Neutrophil (primary cell): ENCODE results near the gene USP26.

Source experiments
- H3K27ac ChIP-seq: fragments of 200-600 bp; sonication (generic); 2 replicates; pipeline ENCODE4 v1.5.1; 2016; ENCODE audit warnings: mild to moderate bottlenecking, moderate library complexity
- H3K27me3 ChIP-seq: fragments of 200-600 bp; sonication (generic); 2 replicates; pipeline ENCODE4 v1.6.0; 2016; ENCODE audit warnings: mild to moderate bottlenecking
- H3K36me3 ChIP-seq: fragments of 200-600 bp; sonication (generic); 2 replicates; pipeline ENCODE4 v1.5.1; 2017
- H3K4me1 ChIP-seq, 2 experiments: fragments of 200-600 bp in 1 of 2; sonication (generic) in 1 of 2; 1 replicate in 1 of 2; 2 replicates in 1 of 2; pipeline versions ENCODE4 v1.5.1 to v1.6.1; 2013 to 2016; ENCODE audit warnings: low read depth in 1 of 2, low read length in 1 of 2, mild to moderate bottlenecking in 1 of 2, moderate library complexity in 1 of 2; ENCODE audit not compliant: control insufficient read depth in 1 of 2, insufficient read depth in 1 of 2
- H3K4me3 ChIP-seq, 2 experiments: fragments of 200-600 bp in 1 of 2; sonication (generic) in 1 of 2; 1 replicate in 1 of 2; 2 replicates in 1 of 2; pipeline ENCODE4 v1.5.1; 2013 to 2016; ENCODE audit warnings: low read depth in 1 of 2, low read length in 1 of 2, mild to moderate bottlenecking in 1 of 2, moderate library complexity in 1 of 2
- H3K9me3 ChIP-seq: fragments of 200-600 bp; sonication (generic); 2 replicates; pipeline ENCODE4 v1.5.1; 2016
- TF ChIP-seq, protein P1 (sequence below): fragments of 200-600 bp; sonication (generic); IDR thresholded peaks from 2 replicates; pipeline ENCODE4 v1.5.1; 2016; ENCODE audit warnings: antibody characterized with exemption

USP26 gene, protein sequence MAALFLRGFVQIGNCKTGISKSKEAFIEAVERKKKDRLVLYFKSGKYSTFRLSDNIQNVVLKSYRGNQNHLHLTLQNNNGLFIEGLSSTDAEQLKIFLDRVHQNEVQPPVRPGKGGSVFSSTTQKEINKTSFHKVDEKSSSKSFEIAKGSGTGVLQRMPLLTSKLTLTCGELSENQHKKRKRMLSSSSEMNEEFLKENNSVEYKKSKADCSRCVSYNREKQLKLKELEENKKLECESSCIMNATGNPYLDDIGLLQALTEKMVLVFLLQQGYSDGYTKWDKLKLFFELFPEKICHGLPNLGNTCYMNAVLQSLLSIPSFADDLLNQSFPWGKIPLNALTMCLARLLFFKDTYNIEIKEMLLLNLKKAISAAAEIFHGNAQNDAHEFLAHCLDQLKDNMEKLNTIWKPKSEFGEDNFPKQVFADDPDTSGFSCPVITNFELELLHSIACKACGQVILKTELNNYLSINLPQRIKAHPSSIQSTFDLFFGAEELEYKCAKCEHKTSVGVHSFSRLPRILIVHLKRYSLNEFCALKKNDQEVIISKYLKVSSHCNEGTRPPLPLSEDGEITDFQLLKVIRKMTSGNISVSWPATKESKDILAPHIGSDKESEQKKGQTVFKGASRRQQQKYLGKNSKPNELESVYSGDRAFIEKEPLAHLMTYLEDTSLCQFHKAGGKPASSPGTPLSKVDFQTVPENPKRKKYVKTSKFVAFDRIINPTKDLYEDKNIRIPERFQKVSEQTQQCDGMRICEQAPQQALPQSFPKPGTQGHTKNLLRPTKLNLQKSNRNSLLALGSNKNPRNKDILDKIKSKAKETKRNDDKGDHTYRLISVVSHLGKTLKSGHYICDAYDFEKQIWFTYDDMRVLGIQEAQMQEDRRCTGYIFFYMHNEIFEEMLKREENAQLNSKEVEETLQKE

DNA sequence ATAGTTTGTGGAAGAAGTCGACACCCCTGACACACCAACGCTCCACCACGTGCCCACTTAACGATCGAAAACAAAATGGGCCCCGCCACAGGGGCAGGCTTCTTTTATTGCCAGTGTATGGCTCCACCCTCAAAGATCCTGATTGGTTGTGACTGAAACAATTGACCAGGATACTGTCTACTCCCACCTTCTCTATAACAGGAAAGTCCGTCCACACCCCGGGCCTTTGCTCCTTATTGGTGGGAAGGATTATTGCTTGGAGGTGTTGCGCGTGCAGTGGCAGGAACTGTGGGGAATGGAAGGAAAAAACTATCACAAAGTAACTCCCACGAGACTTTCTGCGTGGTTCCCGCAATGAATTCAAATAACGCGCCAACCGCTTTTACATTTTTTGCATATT lies at the start of gene USP26:
USP26 (minus strand) TSS at position 79 of the 400 bp plus-strand sequence. CDS start 68,889 bp downstream, outside the sequence.
- Histone ChIP-seq H3K4me3 (no peak within 1 kb of the TSS), H3K9me3 (no peaks in the 10 kb centered on the region), H3K4me1 (no peaks in the 10 kb centered on the region), H3K36me3 (no peaks in the 10 kb centered on the region), H3K27ac (no peak within 1 kb of the TSS), H3K27me3 (no peaks in the 10 kb centered on the region)
- TF ChIP-seq, protein P1, sequence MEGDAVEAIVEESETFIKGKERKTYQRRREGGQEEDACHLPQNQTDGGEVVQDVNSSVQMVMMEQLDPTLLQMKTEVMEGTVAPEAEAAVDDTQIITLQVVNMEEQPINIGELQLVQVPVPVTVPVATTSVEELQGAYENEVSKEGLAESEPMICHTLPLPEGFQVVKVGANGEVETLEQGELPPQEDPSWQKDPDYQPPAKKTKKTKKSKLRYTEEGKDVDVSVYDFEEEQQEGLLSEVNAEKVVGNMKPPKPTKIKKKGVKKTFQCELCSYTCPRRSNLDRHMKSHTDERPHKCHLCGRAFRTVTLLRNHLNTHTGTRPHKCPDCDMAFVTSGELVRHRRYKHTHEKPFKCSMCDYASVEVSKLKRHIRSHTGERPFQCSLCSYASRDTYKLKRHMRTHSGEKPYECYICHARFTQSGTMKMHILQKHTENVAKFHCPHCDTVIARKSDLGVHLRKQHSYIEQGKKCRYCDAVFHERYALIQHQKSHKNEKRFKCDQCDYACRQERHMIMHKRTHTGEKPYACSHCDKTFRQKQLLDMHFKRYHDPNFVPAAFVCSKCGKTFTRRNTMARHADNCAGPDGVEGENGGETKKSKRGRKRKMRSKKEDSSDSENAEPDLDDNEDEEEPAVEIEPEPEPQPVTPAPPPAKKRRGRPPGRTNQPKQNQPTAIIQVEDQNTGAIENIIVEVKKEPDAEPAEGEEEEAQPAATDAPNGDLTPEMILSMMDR = no peak

DNA sequence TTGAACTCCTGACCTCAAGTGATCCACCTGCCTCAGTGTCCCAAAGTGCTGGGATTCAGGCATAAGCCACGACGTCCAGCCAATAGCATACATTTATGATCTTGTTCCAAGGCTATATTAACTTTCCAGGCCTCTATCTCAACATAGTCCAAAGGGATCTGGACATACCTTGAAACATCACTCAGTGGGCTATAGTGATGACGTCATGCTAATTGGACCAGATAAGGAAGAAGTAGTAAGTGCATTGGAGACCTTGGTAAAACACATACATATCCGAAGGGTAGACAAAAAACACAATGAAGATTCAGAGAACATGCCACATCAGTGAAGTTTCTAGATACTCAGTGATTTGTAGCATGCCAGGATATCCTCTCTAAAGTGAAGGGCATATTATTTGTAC lies 37.4 kb upstream of the USP26 start:
- H3K27me3 ChIP-seq = no peaks in the 10 kb centered on the region
- H3K4me1 ChIP-seq = no peaks in the 10 kb centered on the region
- H3K4me3 ChIP-seq = no peak overlapping the region
- H3K36me3 ChIP-seq = no peaks in the 10 kb centered on the region
- H3K9me3 ChIP-seq = no peaks in the 10 kb centered on the region
- no peak overlapping the region for H3K27ac ChIP-seq
- TF ChIP-seq, protein P1 = no peak

DNA sequence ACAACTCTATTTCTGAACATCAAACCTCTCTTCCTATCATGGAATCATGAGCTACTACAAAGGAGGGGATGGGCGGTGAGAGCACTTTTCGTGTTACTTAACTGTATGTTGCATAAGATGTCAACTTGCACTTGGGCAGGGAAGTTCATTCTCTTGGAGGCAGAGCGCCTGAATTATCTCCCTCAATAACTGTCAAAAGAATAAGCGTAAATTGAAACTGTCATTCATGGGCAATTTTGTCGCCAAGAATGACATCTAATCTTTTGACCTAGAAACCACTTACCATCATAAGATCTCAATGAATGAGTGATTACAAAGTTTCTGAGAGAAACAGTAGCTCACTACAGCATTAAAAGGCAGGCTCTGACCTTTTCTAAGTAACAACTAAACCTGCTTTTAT lies 23.5 kb upstream of the USP26 start:
- Histone ChIP-seq H3K4me3 (no peak overlapping the region), H3K27me3 (no peaks in the 10 kb centered on the region), H3K4me1 (no peaks in the 10 kb centered on the region), H3K27ac (no peak overlapping the region), H3K36me3 (no peaks in the 10 kb centered on the region), H3K9me3 (no peaks in the 10 kb centered on the region)
- TF ChIP-seq, protein P1 = no peak

DNA sequence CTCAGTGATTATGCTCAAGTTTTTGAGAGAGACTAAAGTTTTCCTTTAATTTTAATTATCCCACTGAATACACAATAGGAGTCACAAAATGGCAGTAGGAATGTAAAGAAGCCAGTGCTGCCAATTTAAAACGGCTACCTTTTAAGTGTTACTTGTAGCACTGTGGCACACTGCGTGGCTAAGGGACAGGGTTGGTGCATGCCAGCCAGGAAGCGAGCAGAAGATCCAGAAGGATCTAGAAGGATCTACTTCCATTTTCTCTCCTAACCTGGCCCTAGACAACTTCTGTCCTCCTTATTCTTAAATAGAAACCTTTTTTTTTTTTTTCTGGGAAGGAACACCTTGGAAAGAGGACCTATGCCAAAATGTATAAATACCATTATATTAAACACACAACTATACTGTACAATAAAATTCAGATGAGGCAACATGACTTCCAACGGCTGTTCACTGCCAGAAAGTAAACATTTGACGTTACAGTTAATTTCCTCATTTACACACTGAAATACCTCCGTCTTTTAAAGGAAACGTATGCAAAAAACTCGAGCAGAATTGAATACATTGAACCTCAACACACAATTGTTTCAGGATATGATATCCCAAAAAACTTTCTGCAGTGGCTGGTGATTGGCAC lies 2.7 kb downstream of the USP26 start:
- no peaks in the 10 kb centered on the region for H3K36me3 ChIP-seq
- TF ChIP-seq, protein P1 = no peak
- no peaks in the 10 kb centered on the region for H3K4me1 ChIP-seq
- H3K27ac ChIP-seq = no peak overlapping the region
- no peaks in the 10 kb centered on the region for H3K9me3 ChIP-seq
- H3K27me3 ChIP-seq = no peaks in the 10 kb centered on the region
- H3K4me3 ChIP-seq = no peak overlapping the region

DNA sequence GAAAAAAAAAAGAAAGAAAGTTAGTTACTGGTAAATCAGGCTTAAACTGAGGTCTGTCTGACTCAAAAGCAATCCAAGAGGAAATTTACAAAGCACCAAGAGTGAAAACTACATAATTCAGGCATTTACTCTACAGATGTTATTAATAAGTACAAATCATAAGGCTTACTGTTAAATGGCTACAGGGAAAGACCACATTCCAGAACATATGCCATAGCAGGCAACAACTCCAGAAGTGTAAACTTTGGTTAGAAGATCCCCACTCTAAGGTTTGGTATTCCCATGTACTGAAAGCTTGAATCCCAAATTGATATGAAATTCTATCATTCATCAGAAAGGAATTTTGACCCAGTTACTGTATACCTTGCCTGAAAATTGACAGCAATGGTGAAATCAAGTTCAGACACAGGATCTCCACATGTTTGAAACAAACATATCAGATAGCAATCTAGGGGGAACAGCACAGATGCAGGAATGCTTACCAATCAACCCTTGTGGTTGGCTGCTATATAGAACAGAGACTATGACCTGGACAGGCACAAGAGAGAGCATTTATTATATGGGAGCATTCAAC lies 6.6 kb downstream of the USP26 start:
- H3K9me3 ChIP-seq = no peaks in the 10 kb centered on the region
- H3K4me3 ChIP-seq = no peak overlapping the region
- H3K4me1 ChIP-seq = no peaks in the 10 kb centered on the region
- TF ChIP-seq, protein P1 = no peak
- no peak overlapping the region for H3K27ac ChIP-seq
- no peaks in the 10 kb centered on the region for H3K27me3 ChIP-seq
- H3K36me3 ChIP-seq = no peaks in the 10 kb centered on the region
